CD4-positive, alpha-beta T cell (primary cell): ENCODE measurements around the gene CMIP. TPM values are rescaled to one million over a fixed set of nuclear protein-coding genes. Genes with fewer than 3 reads are reported as not detected.

Experiments
- ATAC-seq: fragments of 200-7000 bp; cut with Tn5 transposase; one replicate; pipeline ENCODE4 v1.10.0; 2022; ENCODE audit warnings: mild to moderate bottlenecking; ENCODE audit not compliant: poor library complexity
- CTCF ChIA-PET: fragments of 350-600 bp; sonication (Branson Sonifier 250); formaldehyde crosslinking; loops from one replicate; lab custom pipeline; 2021; ENCODE audit warnings: antibody characterized with exemption, inconsistent platforms; lab: Charles Lee
- POLR2A ChIA-PET: fragments of 350-600 bp; sonication (Branson Sonifier 250); formaldehyde crosslinking; loops from one replicate; lab custom pipeline; 2021; ENCODE audit warnings: antibody characterized with exemption, inconsistent platforms; lab: Charles Lee
- DNase-seq, 14 experiments: peaks; one replicate each; pipeline ENCODE4 v3.0.0-alpha.2; 2013 to 2020; ENCODE audit warnings: mixed read lengths in 2 of 14
- H3K27ac ChIP-seq, 2 donors: one replicate each; pipeline versions ENCODE4 v1.5.1 to v1.7.0; 2013; ENCODE audit warnings: low read length in 2 of 2, low read depth in 1 of 2, mild to moderate bottlenecking in 1 of 2
- H3K27me3 ChIP-seq, 2 experiments: 1 replicate in 1 of 2; 2 replicates in 1 of 2; pipeline versions ENCODE4 v1.6.1 to v1.7.0; 2013; ENCODE audit warnings: low read length in 2 of 2, control low read depth in 1 of 2, mild to moderate bottlenecking in 1 of 2, moderate library complexity in 1 of 2; ENCODE audit not compliant: insufficient read depth in 2 of 2, control insufficient read depth in 1 of 2
- H3K36me3 ChIP-seq: one replicate; pipeline ENCODE4 v1.6.1; 2013; ENCODE audit warnings: low read length, control low read depth; ENCODE audit not compliant: insufficient read depth
- H3K4me1 ChIP-seq: one replicate; pipeline ENCODE4 v1.6.1; 2013; ENCODE audit warnings: low read length, control low read depth; ENCODE audit not compliant: insufficient read depth
- H3K4me3 ChIP-seq: one replicate; pipeline ENCODE4 v1.5.1; 2013; ENCODE audit warnings: mild to moderate bottlenecking, low read length, moderate library complexity
- H3K9me3 ChIP-seq, 2 experiments: 1 replicate in 1 of 2; 2 replicates in 1 of 2; pipeline versions ENCODE4 v1.6.1 to v1.7.0; 2013; ENCODE audit warnings: low read length in 2 of 2, mild to moderate bottlenecking in 2 of 2, control low read depth in 1 of 2, moderate library complexity in 1 of 2; ENCODE audit not compliant: control insufficient read depth in 1 of 2, insufficient read depth in 1 of 2
- H3K27ac Mint-ChIP-seq: one replicate; pipeline ENCODE4 v1.8.0; 2020; ENCODE audit warnings: mixed read lengths
- H3K27me3 Mint-ChIP-seq: one replicate; pipeline ENCODE4 v1.8.0; 2021; ENCODE audit warnings: mixed read lengths
- H3K36me3 Mint-ChIP-seq: one replicate; pipeline ENCODE4 v1.8.0; 2021; ENCODE audit warnings: low read depth, mixed read lengths
- H3K4me1 Mint-ChIP-seq: one replicate; pipeline ENCODE4 v1.8.0; 2021; ENCODE audit warnings: low read depth, mixed read lengths
- H3K4me3 Mint-ChIP-seq: one replicate; pipeline ENCODE4 v1.8.0; 2020; ENCODE audit warnings: mild to moderate bottlenecking, mixed read lengths
- H3K9me3 Mint-ChIP-seq: one replicate; pipeline ENCODE4 v1.8.0; 2020; ENCODE audit warnings: mixed read lengths
- intact Hi-C, 2 experiments: fragments of 100-400 bp; cut with DNase I in 1 of 2; cut with micrococcal nuclease in 1 of 2; formaldehyde crosslinking; loops; one replicate each; pipeline versions ENCODE4 v1.15.1 to v1.9.0; 2023 to 2025; cut with DNase I, micrococcal nuclease
- total RNA-seq, 174 experiments: library from RNA in 2 of 174; stranded (reverse) in 2 of 174; gene quantifications; one replicate each; pipeline ENCODE4 v1.2.3 and lab custom pipeline; 2021 to 2026
- TF ChIP-seq, protein P1 (sequence below): fragments of 200-600 bp; IDR thresholded peaks from one replicate; pipeline ENCODE4 v1.8.0; 2022; ENCODE audit warnings: antibody characterized with exemption, mild to moderate bottlenecking

The CMIP gene
- total RNA-seq, 2 experiments from 2014 or later: 33.5 to 35.3 TPM

DNA sequence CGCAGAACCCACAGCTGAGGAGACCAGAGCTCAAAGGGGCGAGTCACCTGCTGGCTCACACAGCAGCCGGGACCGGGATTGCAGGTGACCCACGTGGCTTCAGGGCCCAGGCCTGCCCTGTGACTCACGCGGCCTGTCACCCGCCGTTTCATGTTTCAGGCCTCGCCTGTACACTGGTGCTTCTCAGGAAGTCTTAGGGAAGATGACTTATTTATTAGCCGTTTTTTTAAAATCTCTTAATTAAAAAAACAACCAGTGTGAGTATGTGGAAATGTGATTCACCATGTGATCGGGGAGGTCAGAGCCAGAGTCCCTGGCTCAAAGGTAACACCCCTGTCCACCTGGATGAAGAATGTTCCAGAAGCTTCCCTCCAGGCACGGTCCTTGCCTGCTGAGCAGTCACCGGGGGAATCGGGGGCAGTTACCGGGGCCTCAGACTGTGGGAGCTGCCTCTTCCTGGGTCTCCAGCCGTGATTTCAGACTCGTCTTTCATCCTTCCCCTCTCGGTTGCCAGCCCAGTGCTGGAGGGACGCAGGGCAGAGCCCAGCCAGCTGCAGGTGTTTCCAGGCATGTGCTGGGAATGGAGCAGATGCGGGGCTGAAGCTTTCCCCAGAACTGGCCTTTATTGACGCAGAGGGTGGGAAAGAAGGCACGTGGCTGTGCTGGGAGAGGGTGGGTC lies 49.3 kb downstream of the CMIP start:
- TF ChIP-seq, protein P1, sequence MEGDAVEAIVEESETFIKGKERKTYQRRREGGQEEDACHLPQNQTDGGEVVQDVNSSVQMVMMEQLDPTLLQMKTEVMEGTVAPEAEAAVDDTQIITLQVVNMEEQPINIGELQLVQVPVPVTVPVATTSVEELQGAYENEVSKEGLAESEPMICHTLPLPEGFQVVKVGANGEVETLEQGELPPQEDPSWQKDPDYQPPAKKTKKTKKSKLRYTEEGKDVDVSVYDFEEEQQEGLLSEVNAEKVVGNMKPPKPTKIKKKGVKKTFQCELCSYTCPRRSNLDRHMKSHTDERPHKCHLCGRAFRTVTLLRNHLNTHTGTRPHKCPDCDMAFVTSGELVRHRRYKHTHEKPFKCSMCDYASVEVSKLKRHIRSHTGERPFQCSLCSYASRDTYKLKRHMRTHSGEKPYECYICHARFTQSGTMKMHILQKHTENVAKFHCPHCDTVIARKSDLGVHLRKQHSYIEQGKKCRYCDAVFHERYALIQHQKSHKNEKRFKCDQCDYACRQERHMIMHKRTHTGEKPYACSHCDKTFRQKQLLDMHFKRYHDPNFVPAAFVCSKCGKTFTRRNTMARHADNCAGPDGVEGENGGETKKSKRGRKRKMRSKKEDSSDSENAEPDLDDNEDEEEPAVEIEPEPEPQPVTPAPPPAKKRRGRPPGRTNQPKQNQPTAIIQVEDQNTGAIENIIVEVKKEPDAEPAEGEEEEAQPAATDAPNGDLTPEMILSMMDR: no peak
- no peak overlapping the region for H3K4me3 ChIP-seq
- H3K9me3 Mint-ChIP-seq: no peaks in the 10 kb centered on the region
- peaks cover 48% of the 10 kb centered on the region for H3K4me1 ChIP-seq
- H3K4me1 Mint-ChIP-seq: peaks cover 65% of the 10 kb centered on the region
- intact Hi-C loops: loop anchor here in 1 of 2 experiments (10.0 kb wide), 1 partner anchor 49 kb away; the partner anchor contains the start of gene CMIP
- ATAC-seq: peak; percentile 43
- no peaks in the 10 kb centered on the region for H3K27me3 Mint-ChIP-seq
- H3K9me3 ChIP-seq: no peaks in the 10 kb centered on the region
- no peak overlapping the region for H3K4me3 Mint-ChIP-seq
- ChIA-PET POLR2A (interaction anchor here (0.6 kb wide), 1 partner anchor 14 kb away, joined by 3 read pairs; no protein-coding TSS in a partner anchor), CTCF (no interaction called here)
- H3K27ac Mint-ChIP-seq: peak overlapping the region; percentile 61
- H3K36me3 Mint-ChIP-seq: no peaks in the 10 kb centered on the region
- peak in 8 of 14 experiments; percentile 4 to 69 (median 34) for DNase-seq
- H3K27me3 ChIP-seq: no peaks in the 10 kb centered on the region
- H3K36me3 ChIP-seq: no peaks in the 10 kb centered on the region
- H3K27ac ChIP-seq: no peak overlapping the region

DNA sequence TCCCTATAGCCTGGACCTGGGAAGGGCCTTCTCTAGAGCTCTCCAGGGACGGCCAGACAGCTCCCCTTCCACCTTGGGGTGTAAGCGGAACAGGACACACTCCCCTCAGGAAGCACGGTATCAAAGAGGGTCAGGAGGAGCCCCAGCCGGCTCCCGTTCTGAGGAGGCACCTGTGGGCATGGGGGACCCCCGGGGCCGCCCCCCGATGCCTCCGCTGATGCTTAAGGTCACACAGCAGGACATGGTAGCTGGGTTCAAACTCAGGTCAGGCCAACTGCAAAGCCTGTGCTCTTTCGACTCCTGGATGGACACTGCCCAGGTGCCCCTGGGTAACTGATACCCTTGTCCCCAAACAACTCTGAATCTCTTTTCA lies 49.8 kb downstream of the CMIP start:
- ATAC-seq (no peak), DNase-seq (no peak)
- H3K9me3 Mint-ChIP-seq: no peaks in the 10 kb centered on the region
- no peak overlapping the region for H3K4me3 ChIP-seq
- H3K9me3 ChIP-seq: no peaks in the 10 kb centered on the region
- H3K27ac Mint-ChIP-seq: no peak overlapping the region
- no peaks in the 10 kb centered on the region for H3K36me3 Mint-ChIP-seq
- peaks cover 67% of the 10 kb centered on the region for H3K4me1 Mint-ChIP-seq
- peaks cover 47% of the 10 kb centered on the region for H3K4me1 ChIP-seq
- no peaks in the 10 kb centered on the region for H3K27me3 ChIP-seq
- CTCF ChIA-PET: no interaction called here
- POLR2A ChIA-PET: no interaction called here
- H3K36me3 ChIP-seq: no peaks in the 10 kb centered on the region
- intact Hi-C loops: loop anchor here in 1 of 2 experiments (10.0 kb wide), 1 partner anchor 50 kb away; the partner anchor contains the start of gene CMIP
- no peaks in the 10 kb centered on the region for H3K27me3 Mint-ChIP-seq
- H3K27ac ChIP-seq: no peak overlapping the region
- TF ChIP-seq, protein P1: no peak
- no peak overlapping the region for H3K4me3 Mint-ChIP-seq

DNA sequence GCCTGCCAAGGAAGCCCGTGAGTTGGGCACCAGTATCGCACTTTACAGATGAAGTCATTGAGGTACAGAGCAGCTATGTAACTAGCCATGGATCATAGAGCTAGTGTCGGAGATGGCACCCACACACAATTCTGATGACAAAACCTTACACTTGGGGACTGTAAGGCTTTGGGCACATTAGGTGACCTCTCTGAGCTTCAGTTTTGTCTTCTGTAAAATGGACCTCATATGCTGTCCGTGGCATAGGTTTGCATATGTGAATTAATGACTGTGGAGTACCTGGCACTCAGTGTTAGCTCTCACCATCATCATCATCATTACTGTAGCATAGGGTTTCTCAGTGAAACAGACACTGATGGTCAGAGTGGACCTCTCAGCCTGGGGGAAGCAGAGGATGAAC lies 50.3 kb downstream of the CMIP start:
- ATAC-seq (no peak), DNase-seq (no peak)
- no peaks in the 10 kb centered on the region for H3K27me3 Mint-ChIP-seq
- CTCF ChIA-PET: no interaction called here
- intact Hi-C loops: loop anchor here in 1 of 2 experiments (10.0 kb wide), 1 partner anchor 50 kb away; the partner anchor contains the start of gene CMIP
- POLR2A ChIA-PET: no interaction called here
- H3K4me1 Mint-ChIP-seq: peaks cover 70% of the 10 kb centered on the region
- H3K36me3 Mint-ChIP-seq: no peaks in the 10 kb centered on the region
- H3K4me1 ChIP-seq: peaks cover 52% of the 10 kb centered on the region
- H3K27me3 ChIP-seq: no peaks in the 10 kb centered on the region
- no peak overlapping the region for H3K27ac ChIP-seq
- H3K36me3 ChIP-seq: no peaks in the 10 kb centered on the region
- peak overlapping the region; percentile 71 for H3K27ac Mint-ChIP-seq
- H3K9me3 ChIP-seq: no peaks in the 10 kb centered on the region
- H3K4me3 ChIP-seq: no peak overlapping the region
- H3K4me3 Mint-ChIP-seq: no peak overlapping the region
- TF ChIP-seq, protein P1: no peak
- H3K9me3 Mint-ChIP-seq: no peaks in the 10 kb centered on the region
